Activated naive CD8-positive, alpha-beta T cell treated with anti-CD3 and anti-CD28 coated beads, Interleukin-2, amount 10 ng/mL, durations not matched to agents 7 days and 5 days (primary cell): Measurements from ENCODE around the gene RTN4R. TPM values are rescaled to one million over a fixed set of nuclear protein-coding genes. Genes with fewer than 3 reads are reported as not detected.

Experiments used
- ATAC-seq: fragments of 150-1000 bp; cut with Tn5 transposase; one replicate; pipeline ENCODE4 v1.10.0; 2021; ENCODE audit warnings: low read depth, moderate library complexity
- POLR2A ChIA-PET: fragments of 350-600 bp; sonication (Branson Sonifier 250); formaldehyde crosslinking; loops from one replicate; lab custom pipeline; 2021; ENCODE audit warnings: antibody characterized with exemption; lab: Charles Lee
- DNase-seq: peaks from one replicate; pipeline ENCODE4 v3.0.0; 2021
- H3K27ac Mint-ChIP-seq: one replicate; pipeline ENCODE4 v1.8.0; 2022; ENCODE audit warnings: mild to moderate bottlenecking, mixed read lengths
- H3K27me3 Mint-ChIP-seq: one replicate; pipeline ENCODE4 v1.8.0; 2022; ENCODE audit warnings: mild to moderate bottlenecking, moderate library complexity, mixed read lengths
- H3K36me3 Mint-ChIP-seq: one replicate; pipeline ENCODE4 v1.8.0; 2021; ENCODE audit warnings: mild to moderate bottlenecking, mixed read lengths
- H3K4me1 Mint-ChIP-seq: one replicate; pipeline ENCODE4 v1.8.0; 2021; ENCODE audit warnings: mixed read lengths
- H3K4me3 Mint-ChIP-seq: one replicate; pipeline ENCODE4 v1.8.0; 2022; ENCODE audit warnings: mild to moderate bottlenecking, moderate library complexity, mixed read lengths
- H3K9me3 Mint-ChIP-seq: one replicate; pipeline ENCODE4 v1.8.0; 2021; ENCODE audit warnings: mixed read lengths
- microRNA-seq: library from miRNA; unstranded; fragments of <30 nt; microRNA quantifications from one replicate; pipeline ENCODE4 v1.2.0, GENCODE V29; 2022
- total RNA-seq, 2 experiments: library from RNA; stranded (reverse); gene quantifications; one replicate each; pipeline ENCODE4 v1.2.3, GENCODE V29; 2021

RTN4R gene
- total RNA-seq, 2 experiments from 2014 or later = 5.7 to 6.1 TPM

DNA sequence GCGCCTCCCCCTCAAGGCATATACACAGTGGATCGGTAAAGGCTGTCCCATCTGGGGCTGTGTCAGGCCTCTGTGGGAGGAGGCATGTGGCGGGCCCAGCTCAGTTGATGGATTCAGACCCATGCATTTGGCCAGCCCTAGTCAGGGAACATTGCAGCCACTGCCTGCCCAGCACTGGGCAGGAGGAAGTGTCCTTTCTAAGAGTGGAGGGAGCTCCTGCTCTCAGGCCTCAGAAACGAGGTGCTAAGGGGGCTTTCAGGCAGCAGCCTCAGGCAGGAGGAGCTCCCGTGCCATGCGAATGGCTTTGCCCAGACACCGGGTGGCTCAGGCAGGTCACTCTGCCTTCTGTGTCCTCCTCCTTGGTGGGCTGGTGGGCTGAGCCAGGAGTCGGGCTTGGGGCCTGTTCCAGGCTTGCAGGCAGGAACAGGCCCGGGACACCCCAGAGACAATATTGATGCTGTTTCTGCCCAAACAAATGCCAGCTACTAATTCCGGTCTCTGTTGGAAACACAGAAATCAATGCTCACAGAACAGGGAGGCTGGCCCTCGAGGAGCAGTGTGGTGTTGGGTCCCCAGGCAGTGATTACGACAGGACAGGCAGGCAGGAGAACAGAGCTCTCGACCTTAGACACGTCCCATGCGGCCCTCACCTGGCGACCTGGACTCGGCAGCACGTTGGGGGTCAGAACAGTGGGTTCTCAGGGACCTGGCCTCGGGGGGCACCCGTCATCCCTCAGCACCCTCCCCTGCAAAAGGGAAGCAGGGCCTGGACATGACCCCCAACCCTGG is 75.0 kb downstream of the RTN4R start:
- no peaks in the 10 kb centered on the region for H3K4me1 Mint-ChIP-seq
- no peaks in the 10 kb centered on the region for H3K9me3 Mint-ChIP-seq
- POLR2A ChIA-PET = interaction anchor here (1.1 kb wide), 1 partner anchor 45 kb away, joined by 3 read pairs; no protein-coding TSS in a partner anchor
- H3K27ac Mint-ChIP-seq = no peak overlapping the region
- ATAC-seq (no peak), DNase-seq (no peak)
- no peaks in the 10 kb centered on the region for H3K36me3 Mint-ChIP-seq
- H3K27me3 Mint-ChIP-seq = no peaks in the 10 kb centered on the region
- no peak overlapping the region for H3K4me3 Mint-ChIP-seq

GRCh38 chr22:20192293-20192971 is 75.7 kb downstream of the RTN4R start:
- Mint-ChIP-seq H3K27ac (no peak overlapping the region), H3K27me3 (no peaks in the 10 kb centered on the region), H3K4me1 (no peaks in the 10 kb centered on the region), H3K4me3 (no peak overlapping the region), H3K36me3 (no peaks in the 10 kb centered on the region), H3K9me3 (no peaks in the 10 kb centered on the region)
- POLR2A ChIA-PET = no interaction called here
- DNase-seq (no peak), ATAC-seq (no peak)

DNA sequence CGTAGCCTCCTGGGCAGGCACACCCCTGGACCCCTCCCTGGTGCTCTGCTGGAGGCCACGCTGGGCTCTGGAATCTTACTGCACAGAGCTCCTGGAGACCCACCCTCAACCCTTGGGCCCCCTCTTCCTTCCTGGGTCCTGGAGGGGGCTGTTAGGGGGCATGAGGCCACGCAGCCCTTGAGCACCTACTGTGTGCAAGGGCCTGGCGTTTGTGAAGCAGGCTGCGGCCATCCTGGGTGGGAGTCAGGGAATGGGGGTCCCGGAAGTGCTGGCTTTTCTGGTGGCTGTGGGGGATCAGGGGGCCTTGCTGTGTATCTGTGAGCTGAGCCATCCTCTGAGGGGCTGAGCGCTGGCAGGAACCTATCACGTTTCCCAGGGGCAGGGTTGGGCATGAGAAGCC is 76.3 kb downstream of the RTN4R start:
- Mint-ChIP-seq H3K27ac (no peak overlapping the region), H3K27me3 (no peaks in the 10 kb centered on the region), H3K4me3 (no peak overlapping the region), H3K9me3 (no peaks in the 10 kb centered on the region), H3K36me3 (no peaks in the 10 kb centered on the region), H3K4me1 (no peaks in the 10 kb centered on the region)
- ATAC-seq (no peak), DNase-seq (no peak)
- POLR2A ChIA-PET = no interaction called here

Small RNA genes lying within 50 kb of the gene (microRNA-seq; reads per million reads assigned to microRNA genes)
- gene MIR1286 = not detected

Other genes with a start within 250 kb of the RTN4R start
- gene TANGO2, start 247.2 kb downstream of the RTN4R start, total RNA-seq = 10 to 100 TPM; 40.7 to 41.2 TPM
- gene DGCR8, start 188.1 kb downstream of the RTN4R start, total RNA-seq = 10 to 100 TPM; 54.3 to 54.5 TPM
- gene RANBP1, start 152.2 kb downstream of the RTN4R start, total RNA-seq = 100 to 1,000 TPM; 190 to 203 TPM
- gene TRMT2A, start 151.1 kb downstream of the RTN4R start, total RNA-seq = 100 to 1,000 TPM; 107 to 118 TPM
- gene ZDHHC8, start 136.5 kb downstream of the RTN4R start, total RNA-seq = 10 to 100 TPM; 64.1 to 66.9 TPM
- under 1 TPM in 1 of 2 experiments, not detected in 1; 0.51 TPM for gene CCDC188, start 117.3 kb downstream of the RTN4R start, total RNA-seq
- 10 to 100 TPM; 39.7 to 45.7 TPM for gene DGCR6L, start 51.7 kb upstream of the RTN4R start, total RNA-seq
- 10 to 100 TPM; 10.7 to 13.3 TPM for gene ZNF74, start 125.8 kb upstream of the RTN4R start, total RNA-seq
- gene SCARF2, start 169.5 kb upstream of the RTN4R start, total RNA-seq = 1 to 10 TPM; 1.5 to 1.7 TPM
- 10 to 100 TPM; 31.7 to 37.3 TPM for gene KLHL22, start 227.5 kb upstream of the RTN4R start, total RNA-seq
- gene MED15, start 239.3 kb upstream of the RTN4R start, total RNA-seq = 100 to 1,000 TPM; 227 to 233 TPM